DMS79 treated with DMSO at 0.1 percent for 48 hours (cell line): ENCODE results near the gene MYH14.

Source experiments
- DNase-seq: peaks from one replicate; lab custom pipeline; 2025; lab: John Stamatoyannopoulos, UW

Gene MYH14

GRCh38 chr19:50292216-50292827, 88.9 kb downstream of the MYH14 start:
- no peak for DNase-seq

- DNase-seq = no peak
Observed at GRCh38 chr19:50293263-50294004, 90.0 kb downstream of the MYH14 start.

DNA sequence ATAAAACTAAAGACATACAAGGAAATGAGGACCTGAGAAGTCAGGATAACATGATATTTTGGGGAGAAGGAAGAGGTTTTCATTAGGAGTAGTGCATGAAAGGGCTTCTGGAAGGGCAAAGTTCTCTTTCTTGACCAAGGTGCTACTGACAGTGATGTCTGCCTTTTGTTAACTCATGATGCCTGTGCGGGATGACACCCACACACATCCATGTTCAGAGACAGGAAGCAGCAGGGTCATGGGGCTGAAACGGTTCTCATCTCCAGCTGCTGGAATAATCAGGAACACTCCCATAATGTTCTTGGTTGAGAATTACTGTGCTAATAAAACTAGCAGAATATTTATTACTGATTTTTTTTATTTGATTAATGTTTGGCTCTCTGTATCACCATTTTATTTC, 96.6 kb downstream of the MYH14 start:
- DNase-seq = no peak

DNA sequence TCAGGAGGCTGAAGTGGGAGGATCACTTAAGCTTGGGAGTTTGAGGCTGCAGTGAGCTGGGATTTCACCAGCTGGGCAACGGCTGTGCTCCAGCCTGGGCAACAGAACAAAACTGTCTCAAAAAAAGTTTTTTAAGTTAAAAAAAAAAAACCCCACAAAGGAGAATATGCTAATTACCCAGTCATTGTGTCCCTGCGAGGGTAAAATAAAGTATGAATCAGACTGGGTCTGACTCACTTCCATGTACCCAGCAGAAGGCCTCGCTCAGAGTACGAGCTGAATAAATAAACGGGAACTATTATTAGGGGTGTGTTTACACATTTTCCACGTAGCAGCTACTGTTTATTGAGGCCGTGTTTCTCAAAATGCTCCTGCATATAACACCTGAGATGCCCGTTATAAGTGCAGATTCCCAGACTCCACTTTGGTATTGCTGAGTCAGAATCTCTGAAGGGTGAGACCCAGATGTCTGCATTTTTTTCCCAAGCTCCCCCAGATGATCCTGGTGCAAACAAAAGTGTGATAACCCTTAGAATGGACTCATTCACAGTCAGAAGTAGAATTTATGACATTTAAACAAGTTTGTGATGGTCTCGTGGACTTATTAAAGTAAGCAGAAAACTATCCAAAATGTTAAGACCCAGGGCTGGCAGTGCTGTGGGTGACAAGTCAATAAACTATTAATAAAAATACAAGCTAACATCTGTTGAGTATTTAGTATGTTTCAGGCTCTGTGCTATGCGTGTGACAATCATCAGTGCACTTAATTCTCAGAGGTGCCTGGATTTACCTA, 97.6 kb downstream of the MYH14 start:
- DNase-seq = no peak

GRCh38 chr19:50301607-50301971, 98.2 kb downstream of the MYH14 start:
- no peak for DNase-seq

GRCh38 chr19:50303558-50303957, 100.1 kb downstream of the MYH14 start:
- no peak for DNase-seq

DNA sequence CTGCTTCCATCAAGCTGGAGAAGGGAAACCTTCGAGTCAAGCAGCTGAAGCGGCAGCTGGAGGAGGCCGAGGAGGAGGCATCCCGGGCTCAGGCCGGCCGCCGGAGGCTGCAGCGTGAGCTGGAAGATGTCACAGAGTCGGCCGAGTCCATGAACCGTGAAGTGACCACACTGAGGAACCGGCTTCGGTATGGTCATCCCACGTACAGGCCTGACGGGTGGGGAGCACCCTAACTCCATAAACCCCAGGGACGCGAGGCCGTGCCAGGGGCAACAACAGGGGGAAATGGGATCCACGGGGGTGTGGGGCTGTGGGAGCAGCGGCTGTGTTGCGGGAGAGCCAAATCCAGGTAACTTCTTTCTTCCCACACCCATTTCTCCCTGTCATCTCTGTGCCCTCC, 105.6 kb downstream of the MYH14 start:
- no peak for DNase-seq

DNA sequence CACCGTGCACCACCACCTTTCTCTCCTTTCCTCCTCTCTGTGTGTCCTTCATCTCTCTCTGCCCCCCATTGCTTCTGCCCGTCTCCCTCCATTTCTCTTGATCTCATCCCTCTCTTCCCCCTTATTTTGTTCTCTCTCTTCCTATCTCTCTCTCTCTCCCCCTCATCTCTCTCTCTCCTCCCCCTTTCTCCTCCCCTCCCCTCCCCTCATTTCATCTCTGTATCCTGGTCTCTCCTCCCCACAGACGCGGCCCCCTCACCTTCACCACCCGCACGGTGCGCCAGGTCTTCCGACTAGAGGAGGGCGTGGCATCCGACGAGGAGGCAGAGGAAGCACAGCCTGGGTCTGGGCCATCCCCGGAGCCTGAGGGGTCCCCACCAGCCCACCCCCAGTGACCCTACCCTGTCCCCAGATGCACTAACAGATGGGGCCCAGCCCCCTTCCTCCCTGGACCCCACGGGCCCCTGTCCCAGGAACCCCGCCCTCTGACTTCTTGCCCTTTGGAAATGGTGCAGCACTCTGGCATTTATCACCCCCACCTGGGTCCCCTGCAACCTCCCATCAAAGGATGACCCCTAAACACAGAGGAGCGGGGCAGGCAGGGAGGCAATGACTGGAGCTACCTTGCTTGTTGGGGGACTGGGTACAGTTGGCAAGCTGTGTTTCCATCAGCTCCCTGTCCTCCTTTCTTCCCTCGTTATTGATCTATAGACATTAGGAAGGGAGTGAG, 106.1 kb downstream of the MYH14 start:
- no peak for DNase-seq

- no peak for DNase-seq
Observed at GRCh38 chr19:50310759-50311465, 107.5 kb downstream of the MYH14 start.

- no peak for DNase-seq
Observed at GRCh38 chr19:50311723-50312635, 108.6 kb downstream of the MYH14 start.

- no peak for DNase-seq
Observed at GRCh38 chr19:50312967-50313811, 109.8 kb downstream of the MYH14 start.

GRCh38 chr19:50313812-50314536, 110.6 kb downstream of the MYH14 start:
- DNase-seq = peak; percentile 13

DNA sequence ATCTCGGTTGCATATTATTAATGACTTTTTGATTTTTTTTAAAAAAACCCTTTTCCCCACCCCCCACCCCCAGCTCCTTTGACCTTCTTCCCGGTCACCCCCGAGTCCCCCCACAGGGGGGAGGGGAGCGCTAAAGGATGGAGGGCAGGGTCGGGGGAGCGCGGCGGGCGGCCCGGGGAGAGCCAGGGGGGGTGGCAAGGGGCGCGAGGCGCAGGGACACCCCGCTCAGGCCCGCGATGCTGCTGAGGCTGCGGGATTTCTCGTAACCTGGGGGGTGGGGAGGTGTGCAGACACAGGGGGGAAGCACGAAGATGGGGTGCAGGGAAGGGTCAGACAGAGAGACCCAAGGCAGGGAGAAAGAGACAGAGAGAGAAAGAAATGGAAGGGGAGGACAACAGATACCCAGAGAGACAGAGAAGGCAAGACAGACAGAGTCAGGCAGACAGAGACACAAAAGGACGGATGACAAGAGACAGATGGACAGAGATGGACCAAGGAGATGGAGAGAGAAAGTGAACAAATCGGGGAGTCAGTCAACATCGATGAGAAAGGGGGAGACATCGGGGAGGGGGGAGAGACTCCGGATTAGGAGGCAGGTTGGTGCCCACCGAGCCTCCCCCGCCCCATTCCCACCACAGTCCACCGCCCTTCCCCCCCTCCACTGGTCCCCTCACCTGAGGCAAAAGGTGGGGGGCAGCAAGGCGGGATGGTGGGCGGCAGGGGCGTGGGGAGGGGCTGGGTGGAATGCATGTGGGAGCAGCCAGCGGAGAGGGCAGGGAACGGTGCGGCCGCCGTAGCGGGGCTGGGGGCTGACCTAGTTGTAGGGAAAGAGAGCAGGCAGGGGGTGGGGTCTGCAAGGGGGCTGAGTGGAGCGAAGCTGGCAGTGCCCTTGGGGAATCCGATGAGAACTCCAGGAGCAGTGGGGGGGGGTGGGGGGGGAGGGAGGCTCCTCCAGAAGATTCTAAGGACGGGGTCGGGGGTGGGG, 111.6 kb downstream of the MYH14 start:
- DNase-seq = peak; percentile 37

- peak; percentile 63 for DNase-seq
Observed at GRCh38 chr19:50315773-50316448, 112.5 kb downstream of the MYH14 start.

GRCh38 chr19:50317115-50317514, 113.7 kb downstream of the MYH14 start:
- no peak for DNase-seq

- DNase-seq = no peak
Observed at GRCh38 chr19:50318438-50318837, 115.0 kb downstream of the MYH14 start.

GRCh38 chr19:50319156-50319555, 115.7 kb downstream of the MYH14 start:
- no peak for DNase-seq
